GM23338 (cell line): ENCODE data around the gene DHX29.

Experiments
- CREB1 ChIP-seq: fragments of 250-450 bp; sonication (Bioruptor Pico); IDR thresholded peaks from 2 replicates; pipeline ENCODE4 v1.5.0; 2020; ENCODE audit warnings: low read depth, mild to moderate bottlenecking, moderate library complexity
- EZH2 ChIP-seq: fragments of 200-600 bp; sonication (generic); IDR thresholded peaks from one replicate; pipeline ENCODE4 v1.8.0; 2017; ENCODE audit warnings: antibody characterized with exemption, mild to moderate bottlenecking, low read depth; ENCODE audit not compliant: unreplicated experiment
- EZH2phosphoT487 ChIP-seq: fragments of 200-600 bp; sonication (generic); IDR thresholded peaks from one replicate; pipeline ENCODE4 v1.8.1; 2018; ENCODE audit warnings: antibody characterized with exemption; ENCODE audit not compliant: unreplicated experiment
- NANOG ChIP-seq: IDR thresholded peaks from 2 replicates; pipeline ENCODE4 v1.6.1; 2016; ENCODE audit warnings: antibody characterized with exemption, borderline replicate concordance
- POLR2AphosphoS5 ChIP-seq: IDR thresholded peaks from 2 replicates; pipeline ENCODE4 v1.6.1; 2016; ENCODE audit warnings: antibody characterized with exemption, low read depth
- STAT1 ChIP-seq: IDR thresholded peaks from one replicate; pipeline ENCODE4 v1.6.1; 2016; ENCODE audit warnings: antibody characterized with exemption; ENCODE audit not compliant: unreplicated experiment
- ZNF114 ChIP-seq: fragments of 250-450 bp; sonication (Bioruptor Pico); IDR thresholded peaks from 2 replicates; pipeline ENCODE4 v1.5.0; 2020; ENCODE audit warnings: mild to moderate bottlenecking, moderate library complexity
- ZNF331 ChIP-seq: fragments of 250-450 bp; sonication (Bioruptor Pico); IDR thresholded peaks from 2 replicates; pipeline ENCODE4 v1.5.0; 2020; ENCODE audit warnings: low read depth, mild to moderate bottlenecking, moderate library complexity
- TF ChIP-seq, protein P1 (sequence below), 2 experiments: fragments of 200-600 bp in 1 of 2; sonication (generic) in 1 of 2; conservative IDR thresholded peaks; 2 replicates each; pipeline versions ENCODE4 v1.5.1 to v1.6.1; 2016 to 2017; ENCODE audit warnings: antibody characterized with exemption in 2 of 2, low read depth in 2 of 2, mild to moderate bottlenecking in 2 of 2, moderate library complexity in 1 of 2
- TF ChIP-seq, protein P2 (sequence below): IDR thresholded peaks from one replicate; pipeline ENCODE4 v1.6.1; 2018; ENCODE audit warnings: antibody characterized with exemption; ENCODE audit not compliant: unreplicated experiment
- TF ChIP-seq, protein P3 (sequence below): IDR thresholded peaks from 2 replicates; pipeline ENCODE4 v1.6.1; 2016; ENCODE audit warnings: antibody characterized with exemption

DNA sequence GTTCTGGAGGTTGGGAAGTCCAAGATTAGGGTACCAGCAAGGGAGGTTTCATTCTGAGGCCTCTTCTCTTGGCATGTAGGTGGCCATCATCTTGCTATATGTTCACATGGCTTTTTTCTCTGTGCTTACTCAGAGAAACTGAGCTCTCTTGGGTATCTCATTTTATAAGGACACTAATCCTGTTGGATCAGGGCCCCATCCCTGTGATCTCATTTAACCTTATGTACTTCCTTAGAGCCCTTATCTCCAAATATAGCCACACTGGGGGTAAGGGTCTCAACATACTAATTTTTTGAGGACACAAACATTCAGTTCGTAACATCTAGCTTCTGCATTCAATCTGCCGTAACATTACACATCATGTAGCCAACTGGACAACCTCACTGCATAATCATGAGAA, 6.6 kb downstream of the DHX29 start:
- TF ChIP-seq EZH2 (no peak), POLR2AphosphoS5 (no peak), EZH2phosphoT487 (no peak), STAT1 (no peak), CREB1 (CRISPR knock-in tag) (no peak), NANOG (no peak), ZNF331 (CRISPR knock-in tag) (no peak), ZNF114 (CRISPR knock-in tag) (no peak)
- TF ChIP-seq, protein P1, sequence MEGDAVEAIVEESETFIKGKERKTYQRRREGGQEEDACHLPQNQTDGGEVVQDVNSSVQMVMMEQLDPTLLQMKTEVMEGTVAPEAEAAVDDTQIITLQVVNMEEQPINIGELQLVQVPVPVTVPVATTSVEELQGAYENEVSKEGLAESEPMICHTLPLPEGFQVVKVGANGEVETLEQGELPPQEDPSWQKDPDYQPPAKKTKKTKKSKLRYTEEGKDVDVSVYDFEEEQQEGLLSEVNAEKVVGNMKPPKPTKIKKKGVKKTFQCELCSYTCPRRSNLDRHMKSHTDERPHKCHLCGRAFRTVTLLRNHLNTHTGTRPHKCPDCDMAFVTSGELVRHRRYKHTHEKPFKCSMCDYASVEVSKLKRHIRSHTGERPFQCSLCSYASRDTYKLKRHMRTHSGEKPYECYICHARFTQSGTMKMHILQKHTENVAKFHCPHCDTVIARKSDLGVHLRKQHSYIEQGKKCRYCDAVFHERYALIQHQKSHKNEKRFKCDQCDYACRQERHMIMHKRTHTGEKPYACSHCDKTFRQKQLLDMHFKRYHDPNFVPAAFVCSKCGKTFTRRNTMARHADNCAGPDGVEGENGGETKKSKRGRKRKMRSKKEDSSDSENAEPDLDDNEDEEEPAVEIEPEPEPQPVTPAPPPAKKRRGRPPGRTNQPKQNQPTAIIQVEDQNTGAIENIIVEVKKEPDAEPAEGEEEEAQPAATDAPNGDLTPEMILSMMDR (conservative IDR thresholded peaks at IDR 0.05; ENCODE audit: low read depth in 2 of 2): no peak
- TF ChIP-seq, protein P2, sequence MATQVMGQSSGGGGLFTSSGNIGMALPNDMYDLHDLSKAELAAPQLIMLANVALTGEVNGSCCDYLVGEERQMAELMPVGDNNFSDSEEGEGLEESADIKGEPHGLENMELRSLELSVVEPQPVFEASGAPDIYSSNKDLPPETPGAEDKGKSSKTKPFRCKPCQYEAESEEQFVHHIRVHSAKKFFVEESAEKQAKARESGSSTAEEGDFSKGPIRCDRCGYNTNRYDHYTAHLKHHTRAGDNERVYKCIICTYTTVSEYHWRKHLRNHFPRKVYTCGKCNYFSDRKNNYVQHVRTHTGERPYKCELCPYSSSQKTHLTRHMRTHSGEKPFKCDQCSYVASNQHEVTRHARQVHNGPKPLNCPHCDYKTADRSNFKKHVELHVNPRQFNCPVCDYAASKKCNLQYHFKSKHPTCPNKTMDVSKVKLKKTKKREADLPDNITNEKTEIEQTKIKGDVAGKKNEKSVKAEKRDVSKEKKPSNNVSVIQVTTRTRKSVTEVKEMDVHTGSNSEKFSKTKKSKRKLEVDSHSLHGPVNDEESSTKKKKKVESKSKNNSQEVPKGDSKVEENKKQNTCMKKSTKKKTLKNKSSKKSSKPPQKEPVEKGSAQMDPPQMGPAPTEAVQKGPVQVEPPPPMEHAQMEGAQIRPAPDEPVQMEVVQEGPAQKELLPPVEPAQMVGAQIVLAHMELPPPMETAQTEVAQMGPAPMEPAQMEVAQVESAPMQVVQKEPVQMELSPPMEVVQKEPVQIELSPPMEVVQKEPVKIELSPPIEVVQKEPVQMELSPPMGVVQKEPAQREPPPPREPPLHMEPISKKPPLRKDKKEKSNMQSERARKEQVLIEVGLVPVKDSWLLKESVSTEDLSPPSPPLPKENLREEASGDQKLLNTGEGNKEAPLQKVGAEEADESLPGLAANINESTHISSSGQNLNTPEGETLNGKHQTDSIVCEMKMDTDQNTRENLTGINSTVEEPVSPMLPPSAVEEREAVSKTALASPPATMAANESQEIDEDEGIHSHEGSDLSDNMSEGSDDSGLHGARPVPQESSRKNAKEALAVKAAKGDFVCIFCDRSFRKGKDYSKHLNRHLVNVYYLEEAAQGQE: no peak
- TF ChIP-seq, protein P3, sequence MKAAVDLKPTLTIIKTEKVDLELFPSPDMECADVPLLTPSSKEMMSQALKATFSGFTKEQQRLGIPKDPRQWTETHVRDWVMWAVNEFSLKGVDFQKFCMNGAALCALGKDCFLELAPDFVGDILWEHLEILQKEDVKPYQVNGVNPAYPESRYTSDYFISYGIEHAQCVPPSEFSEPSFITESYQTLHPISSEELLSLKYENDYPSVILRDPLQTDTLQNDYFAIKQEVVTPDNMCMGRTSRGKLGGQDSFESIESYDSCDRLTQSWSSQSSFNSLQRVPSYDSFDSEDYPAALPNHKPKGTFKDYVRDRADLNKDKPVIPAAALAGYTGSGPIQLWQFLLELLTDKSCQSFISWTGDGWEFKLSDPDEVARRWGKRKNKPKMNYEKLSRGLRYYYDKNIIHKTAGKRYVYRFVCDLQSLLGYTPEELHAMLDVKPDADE: no peak
